H1 (cell line): ENCODE measurements around the gene ZBTB25. TPM values are rescaled to one million over a fixed set of nuclear protein-coding genes. Genes with fewer than 3 reads are reported as not detected.

Experiments used
- CBX8 ChIP-seq: fragments of 300-800, 300-1000 bp; sonication (generic); IDR thresholded peaks from 2 replicates; pipeline ENCODE4 v1.7.1; 2016; ENCODE audit warnings: low read depth, low read length, borderline replicate concordance
- polyA plus RNA-seq, 7 experiments: library from polyadenylated mRNA; depleted of rRNA in 3 of 7; stranded (reverse) in 5 of 7; unstranded in 2 of 7; fragments of >200 nt in 5 of 7; fragments of 200-250 nt in 2 of 7; gene quantifications; 1 replicate in 5 of 7; 2 replicates in 1 of 7; 4 replicates in 1 of 7; pipeline versions ENCODE4 v1.2.1 to v1.2.3, GENCODE V29; 2011 to 2013; ENCODE audit warnings: missing spikeins in 2 of 7, mixed read lengths in 2 of 7
- total RNA-seq: library from RNA; stranded (reverse); fragmentation: NEBNext Ultra II Directional; extraction: Animal tissue kit (Norgen Biotek cat#: 25700); gene quantifications from 2 replicates; pipeline ENCODE4 v1.2.1, GENCODE V29; 2021
- TF ChIP-seq, protein P1 (sequence below), 3 experiments: IDR thresholded peaks; 1 replicate in 2 of 3; 2 replicates in 1 of 3; pipeline versions ENCODE4 v1.5.1 to v1.6.1; 2011; ENCODE audit warnings: low read length in 3 of 3, mild to moderate bottlenecking in 3 of 3, inconsistent platforms in 2 of 3, low read depth in 1 of 3, moderate library complexity in 1 of 3; ENCODE audit not compliant: insufficient read depth in 1 of 3; ENCODE audit errors: control extremely low read depth in 1 of 3

Gene ZBTB25
- total and polyA plus RNA-seq, 2 of the 8 experiments (the other 6 are each of a cell fraction or from before 2014, with no cell fraction given) = 5.4 to 11.4 TPM

DNA sequence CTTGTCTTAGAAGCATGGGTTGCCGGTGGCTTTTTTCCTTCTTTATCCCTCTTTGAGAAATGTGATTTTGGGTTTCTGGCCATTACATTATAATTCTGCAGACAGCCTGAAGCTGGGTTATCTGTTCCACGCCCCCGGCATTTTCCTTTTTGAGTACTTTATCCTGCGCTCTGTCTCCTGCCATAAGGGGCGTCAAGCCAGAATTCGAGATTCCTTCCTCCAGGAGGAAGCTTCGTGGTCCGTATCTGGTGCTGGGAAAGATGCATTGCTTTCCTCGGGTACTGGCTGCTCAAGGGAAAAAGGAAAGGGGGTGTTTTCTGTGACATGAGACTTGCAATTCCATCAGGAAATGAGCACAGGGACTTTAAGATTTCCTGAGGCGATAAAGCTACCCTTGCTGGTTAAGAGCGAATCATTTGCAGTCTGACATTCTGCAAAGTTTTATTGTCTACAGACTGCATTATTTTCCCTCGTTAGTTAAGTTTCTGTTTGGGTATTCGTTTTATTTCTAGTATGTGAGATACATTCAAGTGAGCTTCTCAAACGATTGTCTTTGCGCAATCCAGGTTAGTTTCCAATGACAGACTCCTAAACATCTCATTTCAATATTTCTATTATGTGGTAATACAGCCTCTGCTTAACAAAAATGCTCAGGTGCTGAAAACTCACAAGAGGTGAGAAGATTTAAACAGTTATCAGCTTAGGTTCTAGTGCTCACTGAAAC lies 37.6 kb downstream of the ZBTB25 start (continued):
- TF ChIP-seq, protein P1, sequence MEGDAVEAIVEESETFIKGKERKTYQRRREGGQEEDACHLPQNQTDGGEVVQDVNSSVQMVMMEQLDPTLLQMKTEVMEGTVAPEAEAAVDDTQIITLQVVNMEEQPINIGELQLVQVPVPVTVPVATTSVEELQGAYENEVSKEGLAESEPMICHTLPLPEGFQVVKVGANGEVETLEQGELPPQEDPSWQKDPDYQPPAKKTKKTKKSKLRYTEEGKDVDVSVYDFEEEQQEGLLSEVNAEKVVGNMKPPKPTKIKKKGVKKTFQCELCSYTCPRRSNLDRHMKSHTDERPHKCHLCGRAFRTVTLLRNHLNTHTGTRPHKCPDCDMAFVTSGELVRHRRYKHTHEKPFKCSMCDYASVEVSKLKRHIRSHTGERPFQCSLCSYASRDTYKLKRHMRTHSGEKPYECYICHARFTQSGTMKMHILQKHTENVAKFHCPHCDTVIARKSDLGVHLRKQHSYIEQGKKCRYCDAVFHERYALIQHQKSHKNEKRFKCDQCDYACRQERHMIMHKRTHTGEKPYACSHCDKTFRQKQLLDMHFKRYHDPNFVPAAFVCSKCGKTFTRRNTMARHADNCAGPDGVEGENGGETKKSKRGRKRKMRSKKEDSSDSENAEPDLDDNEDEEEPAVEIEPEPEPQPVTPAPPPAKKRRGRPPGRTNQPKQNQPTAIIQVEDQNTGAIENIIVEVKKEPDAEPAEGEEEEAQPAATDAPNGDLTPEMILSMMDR (IDR thresholded peaks at IDR 0.05; ENCODE audit: control extremely low read depth in 1 of 3, insufficient read depth in 1 of 3, low read depth in 1 of 3, low read length in 3 of 3) = peak; percentile 1 to 38 (median 35); a peak in 3 of 4 replicates
- TF ChIP-seq CBX8 = no peak
